NCI-H2196 (cell line): ENCODE data around the gene ERBB4.
"Not testable (repeated sequence)": the region's sequence is repeated elsewhere in the genome, so short reads cannot be mapped to it uniquely, and the experiment has no call there.

Experiments used
- DNase-seq: peaks from one replicate; lab custom pipeline; 2025; ENCODE audit not compliant: unreplicated experiment; lab: John Stamatoyannopoulos, UW

ERBB4 gene

DNA sequence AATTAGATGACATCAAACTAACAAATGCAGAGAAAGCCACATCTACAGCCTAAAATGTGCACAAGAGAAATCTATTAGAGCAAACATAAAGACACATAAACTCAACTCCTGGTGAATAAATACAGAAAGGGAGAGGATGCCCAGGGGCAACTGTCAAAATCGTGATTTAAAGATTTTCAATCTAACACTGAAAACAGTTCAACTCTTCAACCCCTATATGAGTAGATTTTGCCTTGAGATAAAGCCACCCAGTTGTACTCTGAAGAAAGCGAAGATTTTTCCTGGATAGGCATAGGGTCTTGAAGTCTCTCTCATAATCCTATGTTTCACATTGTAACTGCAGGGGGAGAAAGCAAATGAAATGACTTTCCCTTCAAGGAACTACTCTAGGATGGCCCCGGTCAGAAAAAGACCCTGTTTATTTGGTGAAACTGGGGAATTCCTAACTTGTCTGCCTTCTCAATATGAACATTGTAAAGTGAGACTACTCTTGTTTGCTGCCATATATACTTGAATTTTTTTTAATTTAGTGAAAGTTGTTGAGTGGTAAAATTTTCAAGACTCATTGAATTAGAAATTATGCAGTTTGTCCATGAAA is 226.7 kb downstream of the ERBB4 start:
- no peak for DNase-seq

DNA sequence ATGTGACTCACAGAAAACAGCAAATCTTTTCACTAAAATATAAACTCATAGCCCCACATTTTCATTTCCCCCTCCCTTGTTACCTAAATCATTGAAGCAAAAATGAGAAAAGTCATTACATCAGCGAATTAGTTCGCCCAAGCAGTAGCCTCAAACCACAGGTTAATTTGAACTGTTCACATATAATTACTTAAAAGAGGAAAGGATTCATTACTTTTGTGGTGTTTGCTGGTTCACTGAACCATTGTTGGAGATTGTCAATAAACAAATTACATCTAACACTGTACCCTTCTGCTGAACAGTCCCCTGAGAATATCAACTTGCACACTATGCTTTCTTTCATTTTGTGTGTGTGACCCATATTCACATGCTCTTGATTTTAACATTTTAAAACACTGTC is 238.7 kb downstream of the ERBB4 start:
- no peak for DNase-seq

GRCh38 chr2:212299333-212299732 is 239.3 kb downstream of the ERBB4 start:
- no peak for DNase-seq

DNA sequence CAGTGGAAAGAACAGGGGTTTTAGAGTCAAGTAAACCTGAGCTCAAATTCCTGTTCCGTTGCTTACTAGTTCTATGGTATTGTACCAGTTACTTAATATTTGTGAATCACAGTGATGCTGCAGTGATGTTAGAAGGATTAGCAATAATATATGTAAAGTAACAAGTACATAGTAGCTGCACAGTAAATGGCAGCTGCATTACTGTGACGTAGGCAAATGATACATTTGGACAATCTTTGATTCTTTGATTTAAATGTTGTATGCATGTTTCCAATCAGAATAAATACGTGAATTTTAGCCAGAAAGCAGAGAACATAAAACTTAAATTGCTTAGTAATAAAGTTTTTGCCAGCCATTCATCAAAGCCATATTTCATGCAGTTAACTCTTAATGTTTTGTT is 243.0 kb downstream of the ERBB4 start:
- no peak for DNase-seq

GRCh38 chr2:212294816-212295215 is 243.8 kb downstream of the ERBB4 start:
- DNase-seq = no peak

DNA sequence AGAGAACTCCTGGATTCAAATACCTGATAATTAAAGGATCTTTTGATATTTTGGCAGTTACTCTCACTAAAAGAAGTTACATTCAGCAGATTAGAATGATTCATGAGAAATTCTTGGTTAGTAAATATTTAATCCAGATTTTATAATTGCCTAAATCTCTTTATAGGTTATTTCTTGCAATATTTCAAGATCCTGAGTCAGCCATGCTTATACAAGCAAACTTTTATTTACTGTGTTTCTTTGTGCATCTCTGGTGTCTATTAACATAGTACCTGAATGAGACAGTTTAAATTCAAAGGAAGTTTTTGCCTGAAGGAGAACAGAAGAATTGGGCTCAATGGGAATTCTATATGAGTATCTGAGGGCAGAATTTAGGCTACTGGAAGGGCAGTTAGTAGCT is 249.3 kb downstream of the ERBB4 start:
- DNase-seq = no peak

DNA sequence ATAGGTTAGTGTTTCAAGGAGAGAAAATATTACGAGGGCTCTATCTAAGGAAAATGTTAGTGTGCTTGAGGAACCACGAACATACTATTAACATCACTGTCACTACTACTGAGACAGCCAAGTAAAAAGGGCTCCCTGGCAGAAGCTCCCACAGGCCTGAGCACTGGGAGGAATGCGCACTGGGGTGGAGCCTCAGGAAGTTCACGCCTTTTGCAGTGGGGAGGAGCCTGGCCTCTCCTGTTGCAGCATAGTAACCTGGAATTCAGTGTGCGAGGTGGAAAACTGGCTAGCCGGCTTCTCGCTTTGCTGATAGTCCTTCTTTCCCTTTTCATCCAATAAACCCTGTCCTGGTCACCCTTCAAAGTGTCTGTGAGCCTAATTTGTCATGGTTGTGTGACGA is 250.3 kb downstream of the ERBB4 start:
- no peak for DNase-seq

DNA sequence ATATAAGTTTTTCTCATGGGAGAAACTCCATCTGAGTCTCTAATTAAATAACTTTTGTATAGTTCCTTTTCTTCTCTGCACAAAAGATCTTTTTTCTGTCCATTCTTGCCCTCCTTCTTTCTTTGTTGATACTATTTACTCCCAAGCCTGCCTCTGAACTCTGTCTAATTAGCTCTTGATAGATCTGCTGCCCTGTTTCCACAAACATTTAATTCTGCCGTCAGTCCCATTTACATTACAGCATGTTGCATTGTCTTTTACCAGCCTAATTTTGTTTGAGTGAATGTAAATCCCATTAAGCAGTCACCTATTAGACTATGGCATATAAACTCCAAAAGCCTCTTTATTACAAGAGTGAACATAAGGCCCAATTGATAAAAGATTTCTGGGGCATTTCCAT is 254.4 kb downstream of the ERBB4 start:
- no peak for DNase-seq

GRCh38 chr2:212282671-212283261 is 255.8 kb downstream of the ERBB4 start:
- DNase-seq = no peak

DNA sequence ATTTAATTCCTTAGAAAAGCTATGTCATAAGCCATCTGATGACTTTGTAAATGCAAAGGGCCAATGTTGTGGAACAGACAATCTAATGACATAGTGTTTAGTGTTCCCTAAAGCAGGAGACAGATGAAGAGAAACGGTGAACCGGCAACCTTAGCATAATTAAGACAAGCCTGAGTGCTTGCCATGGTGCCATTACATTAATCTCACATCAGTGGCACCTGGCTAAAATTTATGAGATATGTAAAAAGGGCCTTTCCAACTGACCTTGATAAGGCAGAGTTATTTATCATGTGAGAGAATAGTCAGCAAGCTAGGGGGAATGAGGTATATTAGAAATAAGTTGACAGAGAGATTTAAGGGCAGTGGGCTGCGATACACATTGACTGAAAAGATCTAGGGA is 261.8 kb downstream of the ERBB4 start:
- no peak for DNase-seq

DNA sequence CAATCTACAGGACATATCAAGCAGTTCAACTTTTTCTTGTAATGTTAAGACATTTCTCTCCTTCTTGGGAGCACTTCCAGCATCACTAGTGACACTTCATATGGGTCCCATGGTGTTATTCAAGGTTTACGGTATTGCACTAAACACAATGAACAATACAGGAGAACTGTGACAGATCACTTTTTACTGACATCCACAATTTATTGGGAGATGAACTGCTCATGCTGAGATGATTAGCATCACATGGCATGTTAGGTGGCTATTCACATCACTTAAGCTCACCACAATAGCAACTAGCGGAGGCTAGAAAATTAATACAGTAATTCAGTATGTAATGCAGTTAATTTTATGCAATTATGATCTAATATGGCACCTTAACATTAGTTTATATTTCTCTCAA is 264.4 kb downstream of the ERBB4 start:
- no peak for DNase-seq

DNA sequence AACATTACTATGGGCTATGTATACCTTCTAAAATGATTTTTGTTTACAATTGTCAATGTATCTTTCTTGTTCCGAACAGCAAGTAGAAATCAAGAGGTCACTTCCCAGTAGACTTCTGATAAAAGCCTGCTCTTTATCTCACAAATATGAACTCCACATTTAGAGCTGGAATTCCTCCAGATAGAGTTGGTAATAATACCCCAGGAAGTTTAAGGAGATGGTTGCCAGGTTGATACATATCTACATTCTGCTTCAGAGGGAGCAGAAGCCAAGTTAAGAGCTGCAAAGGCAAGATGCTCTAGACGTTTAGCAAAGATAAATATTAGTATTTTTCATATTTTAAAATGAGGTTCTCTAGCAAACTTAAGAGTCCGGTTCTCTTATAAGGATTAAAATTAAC is 267.0 kb downstream of the ERBB4 start:
- no peak for DNase-seq

GRCh38 chr2:212269005-212269404 is 269.6 kb downstream of the ERBB4 start:
- no peak for DNase-seq

GRCh38 chr2:212266297-212266696 is 272.3 kb downstream of the ERBB4 start:
- DNase-seq = no peak

GRCh38 chr2:212265777-212266176 is 272.8 kb downstream of the ERBB4 start:
- no peak for DNase-seq

GRCh38 chr2:212264187-212264586 is 274.4 kb downstream of the ERBB4 start:
- DNase-seq = no peak

GRCh38 chr2:212259226-212259625 is 279.4 kb downstream of the ERBB4 start:
- no peak for DNase-seq

GRCh38 chr2:212254339-212254738 is 284.3 kb downstream of the ERBB4 start:
- DNase-seq = no peak

- no peak for DNase-seq
These were observed 289.2 kb downstream of the ERBB4 start for GRCh38 chr2:212249451-212249850.

- DNase-seq = no peak
These were observed 292.7 kb downstream of the ERBB4 start for GRCh38 chr2:212245880-212246279.

DNA sequence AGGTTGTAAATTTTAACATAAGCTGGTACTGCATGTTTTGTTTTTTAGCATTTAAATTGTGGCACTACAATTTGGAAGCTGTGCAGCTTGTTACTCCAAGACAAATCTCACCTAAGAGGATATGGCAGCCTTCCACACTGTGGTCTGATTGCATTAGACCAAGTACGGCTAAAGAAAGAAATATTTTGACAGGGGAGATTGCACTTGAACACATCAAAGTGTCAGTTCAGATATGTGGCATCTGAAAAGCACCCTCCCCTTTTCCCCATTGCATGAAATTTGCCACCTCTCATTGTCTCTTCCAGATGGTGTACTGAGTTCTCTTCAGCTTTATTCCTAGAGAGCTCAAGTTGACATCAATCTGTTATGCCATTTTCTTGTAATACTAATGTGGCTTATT is 295.9 kb downstream of the ERBB4 start:
- no peak for DNase-seq

- not testable (repeated sequence) for DNase-seq
These were observed 300.4 kb downstream of the ERBB4 start for GRCh38 chr2:212238152-212238551.

DNA sequence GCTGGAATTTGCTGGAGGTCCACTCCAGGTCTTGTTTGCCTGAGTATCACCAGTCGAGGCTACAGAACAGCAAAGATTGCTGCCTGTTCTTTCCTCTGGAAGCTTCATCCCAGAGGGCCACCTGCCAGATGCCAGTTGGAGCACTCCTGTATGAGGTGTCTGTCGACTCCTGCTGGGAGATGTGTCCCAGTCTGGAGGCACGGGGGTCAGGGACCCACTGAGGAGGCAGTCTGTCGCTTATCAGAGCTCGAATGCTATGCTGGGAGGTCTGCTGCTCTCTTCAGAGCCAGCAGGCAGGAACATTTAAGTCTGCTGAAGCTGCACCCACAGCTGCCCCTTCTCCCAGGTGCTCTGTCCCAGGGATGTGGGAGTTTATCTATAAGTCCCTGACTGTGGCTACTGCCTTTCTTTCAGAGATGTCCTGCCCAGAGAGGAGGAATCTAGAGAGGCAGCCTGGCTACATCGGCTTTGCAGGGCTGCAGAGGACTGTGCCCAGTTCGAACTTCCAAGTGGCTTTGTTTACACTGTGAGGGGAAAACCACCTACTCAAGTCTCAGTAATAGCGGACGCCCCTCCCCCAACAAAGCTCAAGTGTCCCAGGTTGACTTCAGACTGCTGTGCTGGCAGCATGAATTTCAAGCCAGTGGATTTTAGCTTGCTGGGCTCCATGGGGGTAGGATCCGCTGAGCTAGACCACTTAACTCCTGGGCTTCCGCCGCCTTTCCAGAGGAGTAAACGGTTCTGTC is 301.1 kb downstream of the ERBB4 start:
- no peak for DNase-seq
